ENCODE results near the gene CHAT.
"Not testable (repeated sequence)": the region's sequence is repeated elsewhere in the genome, so short reads cannot be mapped to it uniquely, and the experiment has no call there.

The CHAT gene

DNA sequence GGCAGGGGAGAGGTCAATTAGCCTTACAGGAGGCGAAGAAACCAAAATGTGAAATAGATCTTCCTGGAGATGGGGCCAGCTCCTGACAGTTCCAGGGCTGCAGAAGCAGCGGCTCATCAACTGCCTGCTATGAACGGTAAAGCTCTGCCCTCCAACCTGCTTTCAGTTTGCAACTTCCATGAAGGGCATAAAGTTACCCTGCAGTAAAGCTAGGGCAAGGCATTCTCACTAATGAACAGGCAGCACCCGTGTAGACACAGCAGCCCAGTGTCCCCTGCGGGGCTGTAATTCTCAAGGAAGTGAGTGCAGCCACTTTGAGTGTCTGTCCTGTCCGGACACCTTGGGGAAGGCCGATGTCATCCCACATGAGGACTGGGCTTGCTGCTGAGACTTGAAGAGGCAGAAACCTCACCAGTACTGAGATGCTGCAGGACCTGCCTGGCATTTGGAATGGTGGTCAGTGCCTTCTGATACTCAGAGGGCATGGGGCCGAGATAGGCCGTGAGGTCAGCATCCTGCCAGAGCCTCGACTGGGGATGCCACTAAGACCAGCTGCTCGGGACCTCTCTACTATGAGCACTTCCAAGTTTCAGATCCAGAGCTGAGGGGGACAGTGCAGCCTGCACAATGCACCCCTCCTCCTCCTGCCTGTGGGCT lies 39.6 kb downstream of the CHAT start:
- DNase-seq (ENCODE audit: low read depth in 3 of 3) = no peak

GRCh38 chr10:49654036-49654693 lies 40.3 kb downstream of the CHAT start:
- no peak for DNase-seq (ENCODE audit: low read depth in 3 of 3)

DNA sequence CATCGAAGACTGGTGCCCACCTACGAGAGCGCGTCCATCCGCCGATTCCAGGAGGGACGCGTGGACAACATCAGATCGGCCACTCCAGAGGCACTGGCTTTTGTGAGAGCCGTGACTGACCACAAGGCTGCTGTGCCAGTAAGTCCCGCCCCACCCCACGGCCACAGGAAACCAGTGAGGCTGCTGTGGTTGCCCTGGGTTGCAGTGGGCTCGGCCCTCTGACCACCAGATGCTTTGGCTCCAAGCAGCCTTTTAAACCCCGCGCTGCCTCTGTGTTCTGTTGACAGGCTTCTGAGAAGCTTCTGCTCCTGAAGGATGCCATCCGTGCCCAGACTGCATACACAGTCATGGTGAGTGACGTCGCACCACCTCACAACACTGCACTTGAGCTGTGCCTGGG lies 41.3 kb downstream of the CHAT start:
- no peak for DNase-seq (ENCODE audit: low read depth in 3 of 3)

DNA sequence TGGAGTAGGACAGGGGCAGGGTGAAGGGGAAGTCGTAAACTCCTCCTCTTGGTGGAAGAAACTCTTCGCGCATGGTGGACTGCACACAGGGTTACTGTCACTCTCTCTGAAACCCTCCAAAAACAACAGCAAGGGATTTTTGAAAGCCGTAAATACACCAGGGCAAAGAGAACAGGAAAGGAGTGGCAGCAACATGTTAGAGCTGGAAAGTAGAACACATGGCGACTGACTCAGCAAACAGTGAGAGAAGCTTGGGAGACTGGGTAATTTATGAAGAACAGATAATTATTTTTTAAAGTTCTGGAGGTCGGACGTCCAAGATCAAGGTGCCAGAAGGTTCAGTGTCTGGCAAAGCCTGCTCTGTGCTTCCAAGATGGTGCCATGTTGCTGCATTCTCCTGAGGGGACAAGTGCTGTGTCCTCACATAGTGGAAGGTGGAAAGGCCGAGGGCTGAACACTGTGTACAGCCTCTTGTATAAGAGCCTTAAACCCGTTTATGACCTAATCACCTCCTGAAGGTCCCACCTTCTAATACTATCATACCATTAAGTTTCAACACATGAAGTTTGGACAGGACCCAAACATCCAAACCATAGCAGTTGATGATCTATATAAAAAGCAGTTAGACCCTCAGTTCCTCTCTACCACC lies 43.1 kb downstream of the CHAT start:
- DNase-seq (ENCODE audit: low read depth in 3 of 3) = no peak

DNA sequence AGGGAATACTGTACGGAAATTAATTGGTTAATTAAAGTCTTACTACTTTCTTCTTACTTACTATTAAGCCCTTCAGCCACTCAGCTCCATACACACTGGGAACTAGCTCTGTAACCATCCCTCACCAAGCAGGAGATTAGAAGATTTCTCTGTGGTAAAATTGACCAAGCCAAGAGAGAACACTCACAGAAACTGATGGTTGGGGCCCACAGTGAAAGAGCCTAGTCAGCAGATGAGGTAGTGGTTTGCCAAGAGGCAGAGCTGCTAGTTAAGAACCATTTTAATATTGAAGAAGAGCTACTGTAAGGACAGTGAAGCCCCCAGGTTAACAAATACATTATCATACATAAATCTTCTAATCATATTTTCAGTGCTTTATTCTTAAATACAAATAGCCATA lies 43.8 kb downstream of the CHAT start:
- no peak for DNase-seq (ENCODE audit: low read depth in 3 of 3)

GRCh38 chr10:49661140-49661856 lies 47.5 kb downstream of the CHAT start:
- DNase-seq (ENCODE audit: low read depth in 3 of 3) = no peak

- DNase-seq (ENCODE audit: low read depth in 3 of 3) = no peak
Measured at GRCh38 chr10:49662169-49662830, 48.5 kb downstream of the CHAT start.

GRCh38 chr10:49663596-49663995 lies 49.8 kb downstream of the CHAT start:
- DNase-seq (ENCODE audit: low read depth in 3 of 3) = no peak

GRCh38 chr10:49664006-49664841 lies 50.4 kb downstream of the CHAT start:
- no peak for DNase-seq (ENCODE audit: low read depth in 3 of 3)

GRCh38 chr10:49664842-49665355 lies 51.1 kb downstream of the CHAT start:
- DNase-seq (ENCODE audit: low read depth in 3 of 3) = no peak

GRCh38 chr10:49666054-49666615 lies 52.3 kb downstream of the CHAT start:
- DNase-seq (ENCODE audit: low read depth in 3 of 3) = no peak

- no peak for DNase-seq (ENCODE audit: low read depth in 3 of 3)
Measured at GRCh38 chr10:49666685-49667084, 52.8 kb downstream of the CHAT start.

DNA sequence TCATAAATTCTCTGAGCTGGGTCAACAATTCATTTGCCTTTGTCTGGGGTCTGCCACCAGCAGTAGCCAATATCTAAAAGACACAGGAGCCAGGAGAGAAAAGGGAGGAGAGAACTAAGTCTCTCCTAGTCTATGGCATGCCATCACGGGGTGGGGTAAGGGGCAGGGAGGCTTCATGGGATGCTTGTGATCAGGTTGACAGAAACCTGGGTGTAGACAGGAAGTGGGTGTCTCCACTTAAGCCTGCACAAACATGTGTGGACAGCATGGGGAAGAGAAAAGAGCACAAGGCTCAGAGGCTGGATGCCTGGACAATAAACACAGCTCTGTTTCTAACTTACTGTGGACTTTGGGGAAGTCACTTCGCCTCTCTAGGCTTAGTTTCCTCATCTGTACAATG lies 54.2 kb downstream of the CHAT start:
- DNase-seq (ENCODE audit: low read depth in 3 of 3) = no peak

- no peak for DNase-seq (ENCODE audit: low read depth in 3 of 3)
Measured at GRCh38 chr10:49668684-49669083, 54.8 kb downstream of the CHAT start.

GRCh38 chr10:49678827-49679479 lies 65.1 kb downstream of the CHAT start:
- no peak for DNase-seq (ENCODE audit: low read depth in 3 of 3)

GRCh38 chr10:49679480-49679893 lies 65.7 kb downstream of the CHAT start, which contains the start of gene C10orf53:
Gene C10orf53, plus strand, starts transcription at chr10:49679651. Its CDS starts 47 bp downstream, at chr10:49679698.
- DNase-seq (ENCODE audit: low read depth in 3 of 3) = no peak

DNA sequence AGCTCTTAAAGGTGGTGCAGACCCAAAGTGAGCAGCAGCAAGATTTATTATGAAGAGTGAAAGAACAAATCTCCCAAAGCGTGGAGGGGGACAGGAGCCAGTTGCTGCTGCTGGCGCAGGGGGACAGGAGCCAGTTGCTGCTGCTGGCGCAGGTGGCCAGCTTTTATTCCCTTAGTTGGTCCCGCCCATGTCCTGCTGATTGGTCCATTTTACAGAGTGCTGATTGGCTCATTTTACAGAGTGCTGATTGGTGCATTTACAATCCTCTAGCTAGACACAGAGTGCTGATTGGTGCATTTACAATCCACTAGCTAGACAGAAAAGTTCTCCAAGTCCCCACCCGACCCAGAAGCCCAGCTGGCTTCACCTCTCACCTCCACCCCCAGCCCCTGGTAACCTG lies 68.6 kb downstream of the CHAT start:
- DNase-seq (ENCODE audit: low read depth in 3 of 3) = not testable (repeated sequence)

DNA sequence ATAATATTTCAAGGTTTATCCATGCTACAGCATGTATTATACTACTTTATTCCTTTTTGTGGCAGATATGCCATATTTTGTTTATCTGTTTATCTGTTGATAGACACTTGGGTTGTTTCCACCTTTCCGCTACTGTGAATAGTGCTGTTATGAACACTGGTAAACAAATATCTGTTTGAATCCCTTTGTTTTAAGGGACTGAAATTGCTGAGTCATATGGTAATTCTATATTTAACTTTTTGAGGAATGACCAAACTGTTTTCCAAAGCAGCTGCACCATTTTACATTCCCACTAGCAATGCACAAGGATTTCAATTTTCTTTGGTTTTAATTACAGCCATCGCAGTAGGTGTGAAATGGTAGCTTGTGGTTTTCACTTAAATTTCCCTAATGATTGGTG lies 69.0 kb downstream of the CHAT start:
- no peak for DNase-seq (ENCODE audit: low read depth in 3 of 3)

- no peak for DNase-seq (ENCODE audit: low read depth in 3 of 3)
Measured at GRCh38 chr10:49686651-49687050, 72.8 kb downstream of the CHAT start.

Data from stimulated activated CD4-positive, alpha-beta T cell treated with anti-CD3 and anti-CD28 coated beads, TNF-alpha, amount 100 ng/mL, for 4 hours (primary cell).